Measurements from ENCODE around the gene WDR64.
A peak's percentile ranks its signal among the peaks of the same experiment; 100 is the strongest.

WDR64 gene

DNA sequence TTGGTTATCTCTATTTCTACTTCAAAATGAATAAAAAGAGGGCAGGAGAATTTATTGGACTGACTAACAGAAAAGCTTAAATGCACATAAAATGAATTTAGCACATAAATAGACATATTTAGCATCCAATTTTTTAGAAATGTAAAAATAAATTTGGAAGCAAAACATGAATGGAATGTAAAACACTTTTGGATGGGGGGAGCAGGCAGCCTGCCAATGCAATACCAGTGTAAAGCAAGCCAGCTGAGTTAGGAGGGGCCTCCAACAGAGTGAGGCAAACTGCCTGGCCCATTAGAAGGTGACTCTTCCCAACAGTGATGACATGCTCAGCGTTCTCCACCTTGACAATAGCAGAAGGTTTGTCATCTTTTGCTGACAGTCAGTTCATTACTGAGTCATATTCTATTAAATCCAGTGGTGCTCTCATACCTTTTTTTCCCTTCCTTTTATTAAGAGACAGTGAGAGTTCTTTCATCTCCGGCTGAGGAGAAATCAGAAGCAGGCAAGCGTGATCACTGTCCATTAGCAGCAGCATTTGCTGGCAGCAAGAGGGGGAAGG lies 176.5 kb downstream of the WDR64 start:
- in situ Hi-C loops (cut with HindIII; ENCODE audit: low sequenced_read_pairs): loop anchor here (25.0 kb wide), 1 partner anchor 291 kb away; the partner anchor contains the start of gene KMO
- DNase-seq (ENCODE audit: low read depth): no peak
- TF ChIP-seq, protein P1, sequence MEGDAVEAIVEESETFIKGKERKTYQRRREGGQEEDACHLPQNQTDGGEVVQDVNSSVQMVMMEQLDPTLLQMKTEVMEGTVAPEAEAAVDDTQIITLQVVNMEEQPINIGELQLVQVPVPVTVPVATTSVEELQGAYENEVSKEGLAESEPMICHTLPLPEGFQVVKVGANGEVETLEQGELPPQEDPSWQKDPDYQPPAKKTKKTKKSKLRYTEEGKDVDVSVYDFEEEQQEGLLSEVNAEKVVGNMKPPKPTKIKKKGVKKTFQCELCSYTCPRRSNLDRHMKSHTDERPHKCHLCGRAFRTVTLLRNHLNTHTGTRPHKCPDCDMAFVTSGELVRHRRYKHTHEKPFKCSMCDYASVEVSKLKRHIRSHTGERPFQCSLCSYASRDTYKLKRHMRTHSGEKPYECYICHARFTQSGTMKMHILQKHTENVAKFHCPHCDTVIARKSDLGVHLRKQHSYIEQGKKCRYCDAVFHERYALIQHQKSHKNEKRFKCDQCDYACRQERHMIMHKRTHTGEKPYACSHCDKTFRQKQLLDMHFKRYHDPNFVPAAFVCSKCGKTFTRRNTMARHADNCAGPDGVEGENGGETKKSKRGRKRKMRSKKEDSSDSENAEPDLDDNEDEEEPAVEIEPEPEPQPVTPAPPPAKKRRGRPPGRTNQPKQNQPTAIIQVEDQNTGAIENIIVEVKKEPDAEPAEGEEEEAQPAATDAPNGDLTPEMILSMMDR (IDR thresholded peaks at IDR 0.05; ENCODE audit: low read depth, low read length, missing control alignments): no peak
- no peak overlapping the region for H3K4me3 ChIP-seq (ENCODE audit: low read depth, low read length)

DNA sequence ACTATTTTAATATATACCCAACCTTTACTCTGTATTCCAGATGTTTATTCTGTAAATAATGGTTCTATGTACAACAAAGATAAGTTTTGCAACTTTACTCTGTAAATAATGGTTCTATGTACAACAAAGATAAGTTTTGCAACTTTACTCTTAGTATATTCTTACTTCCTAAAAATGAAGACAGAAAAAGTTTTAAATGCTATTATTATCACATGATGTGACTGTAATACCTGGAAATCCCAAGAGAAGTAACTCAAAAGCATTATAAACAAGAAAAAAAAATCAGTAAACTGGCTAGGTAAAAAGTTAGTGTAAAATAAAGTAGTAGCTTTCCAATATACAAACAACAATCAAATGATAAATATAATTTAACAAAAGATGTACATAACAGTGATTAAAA lies 177.4 kb downstream of the WDR64 start:
- DNase-seq (ENCODE audit: low read depth): no peak
- in situ Hi-C loops (cut with HindIII; ENCODE audit: low sequenced_read_pairs): loop anchor here (25.0 kb wide), 1 partner anchor 292 kb away; the partner anchor contains the start of gene KMO
- TF ChIP-seq, protein P1 (IDR thresholded peaks at IDR 0.05; ENCODE audit: low read depth, low read length, missing control alignments): no peak
- H3K4me3 ChIP-seq (ENCODE audit: low read depth, low read length): no peak overlapping the region

GRCh38 chr1:241834733-241835377 lies 182.8 kb downstream of the WDR64 start:
- H3K4me3 ChIP-seq (ENCODE audit: low read depth, low read length): no peak overlapping the region
- DNase-seq (ENCODE audit: low read depth): peak; percentile 51
- TF ChIP-seq, protein P1 (IDR thresholded peaks at IDR 0.05; ENCODE audit: low read depth, low read length, missing control alignments): peak; percentile 77
- in situ Hi-C loops (cut with HindIII; ENCODE audit: low sequenced_read_pairs): loop anchor here (25.0 kb wide), 1 partner anchor 298 kb away; the partner anchor contains the start of gene KMO

DNA sequence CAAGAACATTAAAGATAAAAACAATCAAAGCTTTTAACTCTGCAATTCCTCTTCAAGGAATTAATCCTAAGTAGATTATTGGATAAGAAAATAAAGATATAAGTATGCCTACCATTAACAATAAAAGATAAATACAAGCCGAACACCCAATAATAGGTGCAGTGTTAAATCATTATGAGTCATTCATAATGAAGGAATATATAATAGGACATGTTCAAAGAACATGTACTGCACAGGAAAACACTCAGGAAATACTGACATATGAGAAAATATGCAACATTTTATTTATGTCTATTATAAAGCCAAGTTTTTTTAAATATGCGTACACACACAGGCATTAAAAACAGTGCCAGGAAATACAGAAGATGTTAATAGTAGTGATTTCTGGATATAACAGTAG lies 184.9 kb downstream of the WDR64 start:
- in situ Hi-C loops (cut with HindIII; ENCODE audit: low sequenced_read_pairs): loop anchor here (25.0 kb wide), 1 partner anchor 300 kb away; the partner anchor contains the start of gene KMO
- TF ChIP-seq, protein P1 (IDR thresholded peaks at IDR 0.05; ENCODE audit: low read depth, low read length, missing control alignments): no peak
- no peak for DNase-seq (ENCODE audit: low read depth)
- no peak overlapping the region for H3K4me3 ChIP-seq (ENCODE audit: low read depth, low read length)

- no peak for DNase-seq (ENCODE audit: low read depth)
- no peak overlapping the region for H3K4me3 ChIP-seq (ENCODE audit: low read depth, low read length)
- in situ Hi-C loops (cut with HindIII; ENCODE audit: low sequenced_read_pairs): loop anchor here (25.0 kb wide), 1 partner anchor 300 kb away; the partner anchor contains the start of gene KMO
- TF ChIP-seq, protein P1 (IDR thresholded peaks at IDR 0.05; ENCODE audit: low read depth, low read length, missing control alignments): no peak
Observed at GRCh38 chr1:241837416-241837815, 185.3 kb downstream of the WDR64 start.

GRCh38 chr1:241837901-241838300 lies 185.8 kb downstream of the WDR64 start:
- in situ Hi-C loops (cut with HindIII; ENCODE audit: low sequenced_read_pairs): loop anchor here (25.0 kb wide), 1 partner anchor 301 kb away; the partner anchor contains the start of gene KMO
- no peak overlapping the region for H3K4me3 ChIP-seq (ENCODE audit: low read depth, low read length)
- peak; percentile 58 for DNase-seq (ENCODE audit: low read depth)
- TF ChIP-seq, protein P1 (IDR thresholded peaks at IDR 0.05; ENCODE audit: low read depth, low read length, missing control alignments): no peak
